Esophagus squamous epithelium (tissue), 4 donors: ENCODE results near the gene SSH3.

Experiments used
- CTCF ChIP-seq, 6 experiments: fragments of 450-650 bp in 4 of 6; fragments of 200-600 bp in 2 of 6; sonication (generic) in 2 of 6; IDR thresholded peaks; one replicate each; pipeline ENCODE4 v1.5.1; 2016 to 2019; ENCODE audit warnings: antibody characterized with exemption in 6 of 6, mild to moderate bottlenecking in 4 of 6, moderate library complexity in 4 of 6
- POLR2A ChIP-seq, 4 donors: fragments of 450-650 bp; IDR thresholded peaks; one replicate each; pipeline ENCODE4 v1.6.1; 2017; ENCODE audit warnings: antibody characterized with exemption in 4 of 4, mild to moderate bottlenecking in 4 of 4, moderate library complexity in 3 of 4

GRCh38 chr11:67306769-67307544 lies 3.6 kb downstream of the SSH3 start:
- TF ChIP-seq POLR2A (IDR thresholded peaks at IDR 0.05), result no peak
- TF ChIP-seq CTCF (IDR thresholded peaks at IDR 0.05), result no peak
